CD1c-positive myeloid dendritic cell (primary cell): ENCODE data around the gene MDFI.

Source experiments
- DNase-seq: peaks from one replicate; pipeline ENCODE4 v3.0.0-alpha.2; 2016; ENCODE audit errors: extremely low spot score

MDFI gene

DNA sequence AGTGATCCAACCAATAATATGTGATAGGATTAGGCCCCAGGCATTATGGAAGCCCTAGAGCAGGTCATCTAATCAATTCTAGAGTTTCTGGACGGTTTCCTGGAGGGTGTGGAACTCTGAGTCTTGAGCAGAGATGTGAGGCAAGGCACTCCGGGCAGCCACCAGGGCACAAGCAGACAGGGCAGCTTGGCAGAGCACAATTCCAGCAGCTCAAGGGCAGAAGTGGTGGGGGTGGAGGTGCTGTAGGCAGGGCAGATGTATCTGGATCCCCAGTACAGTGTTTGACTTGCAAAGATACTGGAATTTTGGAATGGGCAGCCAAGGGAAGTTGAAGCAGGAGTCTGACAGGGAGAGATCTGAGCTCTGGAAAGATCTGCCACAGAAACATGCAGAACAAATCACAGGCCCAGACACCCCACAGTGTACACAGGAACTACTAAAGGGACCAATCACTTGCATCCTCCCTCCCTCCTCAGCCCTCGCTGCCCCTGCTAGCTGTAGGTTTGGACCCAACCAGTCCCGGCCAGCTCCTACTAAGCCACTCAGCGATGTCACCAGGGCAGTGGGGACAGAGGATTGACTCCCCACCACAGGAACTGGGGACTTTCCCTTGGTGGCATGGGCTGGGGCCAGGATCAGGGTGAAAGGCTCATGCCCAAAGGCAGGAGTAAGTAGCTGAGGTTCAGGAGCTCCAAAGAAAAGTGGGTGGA lies 50.1 kb downstream of the MDFI start:
- DNase-seq: no peak

DNA sequence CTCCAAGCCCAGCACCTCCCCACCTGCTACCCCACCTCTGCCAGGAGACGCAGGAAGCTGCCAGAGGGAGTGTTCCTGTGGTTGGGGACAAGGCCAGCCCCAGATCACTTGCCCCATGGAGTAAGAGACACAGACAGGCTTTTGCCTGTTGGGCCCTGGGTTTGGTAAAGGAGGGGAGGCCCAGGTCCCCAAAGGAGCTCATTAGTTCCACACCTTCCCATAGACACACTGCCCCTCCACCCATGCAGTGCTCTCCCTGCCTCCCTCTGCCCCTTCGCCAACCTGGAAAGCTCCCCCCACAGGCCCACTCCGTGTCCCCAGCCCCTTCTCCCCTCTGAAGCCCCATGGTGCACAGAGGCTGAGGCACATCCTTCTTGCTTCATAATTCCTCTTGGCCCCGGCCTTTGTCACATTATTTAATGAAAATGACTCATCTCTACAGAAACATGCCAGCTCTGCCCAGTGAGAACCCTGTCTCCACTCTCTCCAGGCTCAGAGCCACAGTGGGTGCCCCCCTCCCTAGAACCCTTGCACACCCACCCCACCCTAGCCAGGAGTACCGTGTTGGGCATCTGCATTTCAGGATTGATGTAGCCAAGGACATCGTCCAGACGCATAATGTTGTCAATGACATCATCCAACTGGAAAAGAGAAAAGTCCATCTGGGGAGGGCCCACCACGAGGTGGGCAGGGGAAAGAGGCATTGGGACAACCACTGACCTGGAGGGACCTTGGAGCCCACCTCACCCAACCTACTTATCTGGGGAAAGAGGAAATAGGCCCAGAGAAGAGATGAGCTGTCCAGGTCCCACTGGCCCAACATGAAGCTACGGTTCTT lies 51.1 kb downstream of the MDFI start:
- DNase-seq: no peak

DNA sequence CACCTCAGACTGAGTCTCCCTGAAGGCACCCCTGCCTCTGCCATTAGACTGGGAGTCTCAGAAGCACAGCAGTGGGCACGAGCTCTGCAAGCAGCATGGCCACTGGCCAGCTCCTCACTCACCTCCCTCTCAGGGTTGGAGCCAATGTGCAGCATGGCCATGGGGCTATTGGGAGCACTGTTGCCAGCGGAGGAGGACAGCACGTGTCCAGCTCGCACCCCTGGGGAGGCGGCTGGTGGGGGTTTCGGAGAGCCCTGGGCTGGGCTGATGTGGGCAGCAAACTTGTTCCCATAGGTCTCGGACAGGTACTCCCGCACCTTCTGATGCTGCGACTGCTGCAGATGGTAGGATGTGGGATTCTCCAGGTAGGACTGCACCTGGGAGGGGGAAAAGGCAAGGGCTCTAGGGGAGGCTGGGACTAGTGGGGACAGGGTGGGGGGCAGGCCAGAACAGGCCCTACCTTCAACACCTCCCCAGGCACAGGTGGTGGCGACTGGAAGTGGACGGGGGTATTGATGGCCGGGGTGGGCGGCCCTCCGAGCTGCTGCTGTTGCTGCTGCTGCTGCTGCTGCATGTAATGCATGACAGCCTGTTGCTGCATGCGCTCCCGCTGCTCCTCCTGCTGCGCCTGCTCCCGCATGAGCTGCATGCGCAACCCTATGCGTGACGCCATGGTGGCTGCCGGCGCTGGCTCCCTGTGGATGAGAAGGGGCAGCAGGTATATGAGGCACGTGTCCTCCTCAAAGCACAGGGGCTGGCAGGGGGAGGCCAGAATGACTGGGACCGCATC lies 52.5 kb downstream of the MDFI start:
- no peak for DNase-seq

DNA sequence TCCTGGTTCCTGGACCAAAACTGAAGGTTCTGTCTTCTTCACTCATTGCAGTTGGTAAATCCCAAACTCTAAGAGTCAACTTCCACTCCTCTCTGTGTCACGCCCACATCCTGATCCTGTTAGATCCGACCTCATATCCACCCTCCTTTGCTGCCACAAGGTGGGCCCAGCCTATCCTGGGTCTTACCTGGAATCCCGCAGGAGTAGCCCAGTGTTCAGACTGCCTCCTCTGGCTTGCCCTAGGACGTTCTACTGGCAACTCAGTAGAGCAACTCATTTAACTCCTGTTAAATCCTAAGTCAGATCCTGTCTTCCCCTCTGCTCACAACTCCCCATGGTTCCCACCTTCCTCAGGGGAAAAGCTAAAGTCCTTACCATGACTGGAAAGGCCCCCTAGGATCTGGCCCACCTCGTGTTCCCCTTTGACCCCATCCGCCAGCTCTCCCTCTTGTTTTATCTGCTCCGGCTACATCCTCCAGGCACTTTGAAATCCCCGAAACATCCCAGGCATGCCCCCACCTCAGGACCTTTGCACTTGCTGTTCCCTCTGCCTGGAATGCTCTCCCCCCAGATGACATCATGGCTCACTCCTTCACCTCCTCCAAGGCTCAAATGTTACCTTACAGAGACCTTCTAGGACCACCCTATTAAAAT lies 53.3 kb downstream of the MDFI start:
- no peak for DNase-seq

DNA sequence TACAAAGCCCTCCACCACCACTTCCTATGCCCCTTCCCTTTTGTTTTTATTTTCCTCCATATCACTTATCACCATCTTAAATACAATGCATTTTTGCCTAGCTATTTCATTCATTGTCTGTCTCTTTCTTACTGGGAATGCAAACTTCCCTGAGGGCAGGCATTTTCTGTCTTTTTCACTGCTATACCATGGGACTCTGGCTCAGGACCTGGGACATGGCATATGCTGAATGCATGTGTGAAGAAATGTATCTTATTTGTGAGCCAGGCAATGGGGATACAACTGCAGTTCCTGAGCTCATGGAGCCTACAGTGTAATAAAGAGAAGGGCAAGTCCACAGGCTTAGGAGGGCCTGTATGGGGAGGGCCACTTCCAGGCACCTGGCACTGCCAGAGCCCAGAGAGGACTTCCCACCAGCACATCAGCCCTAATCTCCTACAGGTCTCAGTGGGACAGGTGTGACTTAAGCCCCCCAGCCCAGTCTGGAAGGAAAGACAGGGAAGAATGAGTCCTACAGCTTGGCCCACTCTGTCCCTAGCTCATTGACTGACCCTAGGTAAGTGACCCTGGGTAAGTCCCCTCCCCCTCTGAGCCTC lies 53.9 kb downstream of the MDFI start:
- DNase-seq: no peak

DNA sequence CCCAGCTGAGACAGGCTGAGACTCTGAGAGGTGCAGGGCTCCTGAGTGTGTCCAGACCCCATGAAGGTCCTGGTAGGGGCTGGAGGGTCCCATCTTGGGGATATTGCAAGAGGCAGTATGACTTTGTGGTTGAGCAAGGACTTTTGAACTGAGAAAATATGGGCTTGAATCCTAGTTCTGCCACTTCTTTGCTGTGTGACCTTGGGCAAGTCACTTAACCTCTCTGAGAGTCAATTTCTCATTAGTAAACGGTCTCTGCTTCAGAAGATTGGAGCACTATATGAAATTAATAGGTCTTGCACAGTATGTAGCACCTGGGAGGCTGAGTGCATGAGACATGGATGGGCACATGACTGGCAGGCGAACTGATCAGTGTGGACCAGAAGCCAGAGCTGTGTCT lies 54.5 kb downstream of the MDFI start:
- no peak for DNase-seq

DNA sequence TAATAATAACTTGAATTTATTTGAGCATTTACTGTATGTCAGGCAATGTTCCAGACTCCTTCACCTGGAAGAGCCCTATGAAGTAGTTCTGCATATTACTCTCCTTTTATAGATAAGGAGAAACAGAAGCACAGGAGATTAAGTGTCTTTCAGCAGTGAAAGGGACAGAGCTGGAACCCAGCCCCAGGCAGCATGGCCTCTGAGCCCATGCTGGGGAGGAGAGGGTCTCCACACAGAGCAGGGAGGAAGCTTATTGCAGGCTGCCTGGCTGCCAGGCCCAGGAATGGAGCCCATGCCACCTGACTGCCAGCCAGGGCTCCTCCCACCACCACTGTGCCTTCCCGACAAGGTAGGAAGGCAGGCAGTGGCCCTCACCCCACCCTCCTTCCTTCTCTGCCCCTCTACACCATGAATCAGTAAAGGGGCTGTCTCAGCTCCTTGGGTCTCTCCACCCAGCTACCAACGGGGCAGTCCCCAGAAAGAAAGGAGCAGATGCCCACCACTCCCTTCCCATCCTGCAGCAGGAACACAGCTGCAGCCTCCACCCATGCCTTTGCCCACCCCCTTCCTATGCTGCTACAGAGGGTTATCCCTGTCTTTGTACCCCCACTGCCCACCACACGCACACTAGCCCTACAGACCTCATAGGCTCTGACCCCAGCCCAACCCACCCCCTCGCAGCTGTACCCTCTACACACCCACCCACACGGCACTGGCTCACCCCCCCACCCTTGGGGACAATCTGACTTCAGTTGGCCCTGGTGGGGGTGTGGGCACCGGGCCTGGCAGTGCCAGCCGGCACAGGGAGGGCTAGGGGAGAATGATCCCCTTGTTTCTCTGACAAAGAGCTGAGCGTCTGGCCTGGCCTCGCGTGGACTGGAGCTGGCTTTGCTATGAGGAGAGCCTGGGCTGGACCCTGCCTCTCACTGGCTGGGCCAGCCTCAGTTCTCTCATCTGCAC lies 55.3 kb downstream of the MDFI start:
- DNase-seq: no peak

DNA sequence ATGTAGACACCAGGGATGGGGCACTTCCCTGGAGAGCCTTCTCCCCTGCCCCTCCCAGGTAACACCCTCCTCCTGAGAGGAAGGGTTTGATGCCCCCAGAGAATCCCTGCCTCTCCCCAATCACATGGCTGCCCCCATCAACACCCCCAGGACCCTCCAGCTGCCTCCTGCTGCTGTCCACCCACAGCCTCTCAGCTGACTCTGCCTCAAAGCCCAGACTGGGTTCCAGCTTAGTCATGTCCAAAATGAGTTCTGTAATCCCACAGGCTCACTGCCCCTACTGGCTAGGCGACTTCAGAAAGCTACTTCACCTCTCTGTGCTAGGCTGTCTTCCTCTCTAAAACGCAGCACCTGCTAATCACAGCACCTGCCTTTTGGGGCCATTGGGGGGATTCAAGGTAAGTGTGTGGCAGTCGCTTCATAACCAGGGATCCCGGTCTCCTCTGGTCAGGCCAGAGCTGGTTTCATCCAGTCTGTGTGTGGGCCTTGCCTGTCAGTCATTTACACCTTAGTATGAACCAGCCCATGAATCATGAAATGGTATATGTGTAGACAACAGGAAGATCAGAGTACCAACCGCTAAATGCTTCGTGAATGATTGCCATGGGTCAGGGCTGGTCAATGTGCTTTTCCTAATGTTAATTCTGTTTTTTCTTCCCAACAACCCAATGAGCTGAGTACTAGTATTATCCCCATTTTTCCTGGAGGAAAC lies 56.7 kb downstream of the MDFI start:
- no peak for DNase-seq

DNA sequence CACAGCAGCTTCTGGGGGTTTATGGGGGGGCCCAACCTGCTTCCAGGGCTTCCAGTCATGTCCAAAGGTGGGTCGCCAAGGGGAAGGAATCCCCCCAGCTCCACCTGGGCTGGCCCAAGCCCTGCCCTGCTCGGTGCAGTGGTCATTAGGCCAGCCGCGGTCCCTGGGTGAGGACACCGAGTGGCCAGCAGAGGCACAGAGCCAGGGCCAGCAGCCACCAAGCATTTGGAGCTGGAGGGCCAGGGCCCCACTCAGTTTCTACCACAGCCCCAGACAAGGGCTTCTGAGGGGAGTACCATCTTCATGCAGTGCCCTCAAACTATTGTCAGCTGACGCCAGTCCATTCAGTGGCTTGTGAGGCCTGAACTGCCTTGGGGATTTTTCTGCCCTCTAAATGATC lies 57.6 kb downstream of the MDFI start:
- DNase-seq: no peak

DNA sequence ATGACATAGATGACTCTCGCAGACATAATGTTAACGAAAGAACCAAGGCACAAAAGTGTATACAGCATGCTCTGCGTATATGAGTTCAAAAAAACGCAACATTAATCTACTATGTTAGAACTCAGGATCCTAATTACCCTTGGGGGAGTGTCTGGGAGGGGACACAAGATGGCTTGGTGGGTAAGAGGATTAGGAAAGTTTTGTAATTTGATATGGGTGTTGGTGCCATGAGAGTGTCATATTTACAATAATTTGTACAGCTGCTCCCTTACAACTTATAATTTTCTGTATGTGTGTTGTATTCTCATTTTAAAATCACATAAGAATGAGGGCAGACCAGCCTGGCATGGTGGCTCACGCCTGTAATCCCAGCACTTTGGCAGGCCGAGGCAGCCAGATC lies 58.5 kb downstream of the MDFI start:
- DNase-seq: no peak

DNA sequence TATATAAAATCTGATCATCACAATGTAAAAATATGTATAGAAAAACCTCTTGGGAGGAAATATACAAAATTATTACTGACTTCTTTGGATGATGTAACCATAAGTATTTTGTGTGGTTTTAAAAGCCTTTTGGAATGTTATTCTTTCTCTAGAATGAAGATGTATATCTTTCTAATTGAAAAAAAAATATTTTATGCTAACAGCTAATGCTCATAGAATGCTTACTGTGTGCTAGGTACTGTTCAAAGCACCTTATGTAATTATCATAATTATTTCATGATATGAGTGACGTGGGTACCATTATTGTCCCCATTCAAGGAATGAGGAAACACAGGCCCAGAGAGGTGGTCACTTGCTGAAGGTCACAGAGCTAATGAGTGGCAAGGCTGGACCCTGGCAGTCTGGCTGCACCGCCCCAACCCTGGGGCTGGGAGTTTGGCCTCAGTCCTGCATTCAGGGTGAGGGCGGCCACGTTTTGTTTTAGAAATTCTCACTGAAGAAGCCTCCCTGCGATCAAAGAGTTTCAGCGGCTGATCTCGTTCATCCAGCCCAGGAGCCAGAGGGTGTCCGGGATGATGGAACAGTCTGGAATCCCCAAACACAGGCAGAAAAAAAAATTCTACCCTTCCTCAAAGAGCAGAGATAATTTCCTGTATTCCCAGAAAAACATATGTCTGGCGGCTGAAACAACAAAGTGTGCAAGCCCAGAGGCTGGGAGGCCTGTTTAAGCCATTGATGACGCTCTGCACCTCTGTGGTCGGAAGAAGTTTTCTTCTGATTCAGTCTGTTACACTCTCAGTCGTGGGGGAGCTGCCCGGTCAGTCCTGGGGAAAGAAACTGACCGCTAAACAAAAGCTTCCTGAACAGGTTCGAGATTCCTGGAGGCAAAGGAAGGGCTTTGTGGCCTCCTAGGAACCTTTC lies 59.9 kb downstream of the MDFI start:
- DNase-seq: no peak

DNA sequence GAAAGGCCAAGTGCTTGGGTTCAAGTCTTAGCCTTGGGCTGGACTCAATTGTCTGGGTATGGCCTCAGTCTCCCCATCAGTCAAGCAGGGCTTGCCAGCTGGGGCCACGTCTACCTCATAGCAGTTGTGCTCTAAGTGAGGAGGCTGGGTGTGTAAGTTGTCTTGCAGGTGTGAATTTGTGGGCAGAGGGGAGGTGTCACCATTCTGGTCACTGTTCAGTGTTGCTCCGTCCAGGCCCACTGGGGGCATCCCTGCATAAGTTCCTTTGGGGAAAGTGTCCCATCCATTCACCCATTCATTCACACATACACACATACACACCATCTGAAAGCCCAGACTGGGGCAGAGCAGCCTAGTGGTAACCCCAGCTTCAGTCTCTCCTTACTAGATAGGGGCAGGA lies 60.8 kb downstream of the MDFI start:
- DNase-seq: no peak

DNA sequence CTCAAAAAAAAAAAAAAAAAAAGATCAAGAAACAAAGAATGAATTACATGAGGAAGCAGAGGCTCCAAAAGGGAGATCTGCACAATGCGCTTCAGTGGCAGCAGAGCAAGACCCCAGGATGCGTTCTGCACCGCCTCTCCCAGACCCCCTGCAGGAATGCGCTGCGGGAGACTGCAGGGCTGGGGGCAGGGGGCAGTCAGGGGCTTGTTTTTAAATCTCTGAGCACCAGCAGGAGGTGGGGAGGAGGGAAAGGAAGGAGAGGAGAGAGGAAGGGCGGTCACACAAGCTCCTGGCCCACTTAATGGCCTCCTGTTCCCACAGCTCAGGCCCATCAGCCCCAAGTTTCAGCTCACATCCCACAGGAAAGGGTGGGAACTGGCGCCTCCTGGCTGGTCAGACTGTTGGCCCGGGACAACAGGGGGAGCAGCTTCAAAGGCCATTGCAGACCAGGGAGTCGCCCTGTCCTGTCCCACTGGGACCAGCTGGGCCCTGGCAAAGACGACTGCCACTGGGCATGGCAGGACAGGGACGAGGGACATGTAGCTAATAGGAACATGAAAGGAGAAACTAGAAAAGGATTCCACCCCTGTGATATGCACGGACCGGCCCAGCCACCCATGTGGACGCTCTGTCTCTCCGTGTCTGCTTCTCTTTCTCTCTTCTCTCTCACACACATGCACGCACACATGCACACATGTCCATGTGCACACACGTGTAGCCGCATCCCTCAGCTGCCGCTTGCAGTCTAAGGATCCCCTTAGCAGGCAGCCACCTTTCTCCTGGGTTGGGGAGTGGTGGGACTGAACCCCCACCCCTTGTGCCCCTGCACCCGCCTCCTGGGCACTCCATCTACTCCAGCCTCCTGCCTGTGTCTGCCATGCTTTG lies 62.4 kb downstream of the MDFI start:
- DNase-seq: no peak

DNA sequence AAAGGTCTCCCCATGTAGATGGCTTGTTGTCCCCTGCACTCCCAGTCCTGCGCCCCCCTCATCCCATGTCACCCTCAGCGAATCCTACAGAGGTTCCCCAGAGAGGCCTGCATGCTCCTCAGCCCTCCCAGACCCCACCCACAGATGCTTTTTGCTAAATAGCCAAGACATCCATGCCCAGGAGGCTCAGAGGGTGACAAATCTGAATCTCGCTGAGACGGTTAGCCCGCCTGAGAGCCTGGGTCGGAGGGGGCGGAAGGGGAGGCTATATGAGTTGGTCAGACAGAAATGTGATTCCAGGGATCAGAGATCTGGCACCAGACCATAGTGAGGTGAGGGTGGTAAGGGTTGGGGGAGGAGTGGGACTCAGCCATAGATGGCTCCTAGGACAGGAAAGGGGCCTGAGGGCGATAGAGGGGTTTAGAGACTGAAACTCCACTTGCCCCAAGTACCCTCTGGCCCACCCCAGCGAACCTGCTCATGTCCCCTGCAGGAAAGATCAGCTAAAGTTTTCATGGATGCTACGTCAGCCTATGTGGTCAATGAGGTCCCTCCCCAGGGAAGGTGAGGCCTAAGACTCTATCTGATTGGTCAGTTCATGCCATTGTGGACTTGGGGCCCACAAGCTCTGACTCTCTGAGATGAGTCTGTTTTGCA lies 63.9 kb downstream of the MDFI start:
- DNase-seq: no peak

DNA sequence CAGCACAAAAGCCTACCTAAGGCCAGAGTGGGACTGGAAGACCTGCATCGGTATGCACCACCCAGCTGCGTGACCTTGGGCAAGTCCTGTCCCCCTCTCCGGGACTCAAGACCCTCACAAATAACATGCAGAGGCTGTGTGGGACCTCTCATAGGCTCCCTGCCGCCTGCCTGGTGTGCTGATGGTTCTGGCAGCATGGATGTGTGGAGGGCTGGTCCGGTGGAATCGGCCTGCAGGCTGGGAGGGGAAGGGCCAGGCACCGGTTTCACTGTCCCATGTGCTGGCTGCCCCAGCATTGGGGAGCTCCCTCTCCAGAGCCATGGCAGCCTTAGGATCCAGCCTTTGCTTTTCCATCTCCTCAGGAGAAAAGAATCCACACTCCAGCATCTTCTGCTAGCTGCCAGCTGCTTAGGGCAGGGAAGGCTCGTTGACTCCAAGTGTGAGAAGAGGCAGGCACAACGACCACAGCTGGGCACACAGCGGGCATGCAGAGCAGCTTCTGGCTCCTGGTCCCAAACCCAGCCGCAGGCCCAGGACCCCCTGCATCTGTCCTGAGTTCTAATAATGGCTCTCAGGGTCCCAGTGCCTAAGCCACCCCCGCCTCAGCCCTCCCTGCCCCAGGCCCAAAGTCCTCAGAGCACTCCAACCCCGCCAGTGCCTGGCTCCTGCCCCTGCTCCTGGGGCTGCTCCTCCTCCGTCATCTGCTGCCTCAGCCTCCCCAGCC lies 64.7 kb downstream of the MDFI start:
- DNase-seq: no peak
